GM18861 (cell line): ENCODE data around the gene COA8.
"Not testable (repeated sequence)": the region's sequence is repeated elsewhere in the genome, so short reads cannot be mapped to it uniquely, and the experiment has no call there.

Source experiments
- ATAC-seq: cut with Tn5 transposase; IDR thresholded peaks from one replicate; pipeline ENCODE4 v1.9.1; 2021; ENCODE audit not compliant: unreplicated experiment

COA8 gene

DNA sequence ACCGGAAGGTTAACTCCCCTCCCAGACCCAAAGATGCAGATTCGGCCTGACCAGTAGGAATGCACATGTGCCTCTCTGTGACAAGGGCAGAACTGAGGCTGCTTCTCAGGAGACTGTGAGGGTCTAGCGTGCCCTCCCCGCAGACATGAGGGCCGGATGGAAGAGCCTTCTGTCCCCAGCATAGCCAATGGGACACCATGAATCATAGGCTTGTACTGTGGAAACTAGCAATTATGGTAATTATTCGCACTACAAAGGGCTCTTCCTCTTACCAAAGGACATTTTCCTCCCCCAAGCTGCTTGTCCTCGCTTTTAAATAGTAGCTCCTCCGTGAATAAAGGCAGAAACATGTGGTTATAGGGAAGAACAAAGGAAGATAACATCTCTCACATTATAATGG is 6.2 kb downstream of the COA8 start:
- no peak for ATAC-seq

DNA sequence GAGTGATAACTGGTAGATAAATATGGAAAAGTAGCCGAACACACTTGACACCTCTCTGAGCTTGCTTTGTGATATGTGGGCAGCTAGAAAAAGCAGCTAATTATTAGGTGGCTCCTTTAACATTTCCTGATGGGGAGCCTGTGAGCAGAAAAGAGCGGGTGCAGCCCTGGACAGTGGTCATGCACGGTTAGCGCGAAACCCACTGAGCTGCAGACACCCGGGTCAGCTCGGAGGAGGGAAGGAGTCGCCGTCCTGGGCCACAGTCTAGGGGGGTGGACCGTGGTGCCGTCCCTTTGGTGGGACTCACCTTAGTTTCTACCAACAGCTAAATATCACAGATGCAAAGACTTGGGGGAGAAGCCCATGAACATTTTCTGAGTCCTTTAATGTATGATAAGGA is 6.6 kb downstream of the COA8 start:
- no peak for ATAC-seq

DNA sequence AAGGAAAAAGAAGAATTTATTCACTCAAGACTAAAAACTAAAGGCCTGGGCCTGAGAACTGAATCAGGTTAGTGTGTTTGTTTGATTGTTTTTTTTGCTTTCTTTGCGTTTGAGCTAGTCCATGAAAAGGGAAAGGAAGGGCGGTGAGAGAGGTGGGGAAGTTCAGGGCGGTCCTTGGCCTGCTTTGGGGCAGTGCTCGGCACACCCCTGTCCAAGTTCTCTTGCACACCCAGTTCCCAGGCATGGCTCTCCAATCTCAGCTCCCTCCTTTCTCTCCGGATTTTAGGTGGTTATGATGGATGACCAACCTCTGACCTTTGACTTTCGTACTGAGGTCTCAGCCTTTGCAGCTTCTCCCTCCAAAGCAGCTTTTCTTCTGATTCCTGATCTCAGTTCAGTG is 11.3 kb downstream of the COA8 start:
- no peak for ATAC-seq

DNA sequence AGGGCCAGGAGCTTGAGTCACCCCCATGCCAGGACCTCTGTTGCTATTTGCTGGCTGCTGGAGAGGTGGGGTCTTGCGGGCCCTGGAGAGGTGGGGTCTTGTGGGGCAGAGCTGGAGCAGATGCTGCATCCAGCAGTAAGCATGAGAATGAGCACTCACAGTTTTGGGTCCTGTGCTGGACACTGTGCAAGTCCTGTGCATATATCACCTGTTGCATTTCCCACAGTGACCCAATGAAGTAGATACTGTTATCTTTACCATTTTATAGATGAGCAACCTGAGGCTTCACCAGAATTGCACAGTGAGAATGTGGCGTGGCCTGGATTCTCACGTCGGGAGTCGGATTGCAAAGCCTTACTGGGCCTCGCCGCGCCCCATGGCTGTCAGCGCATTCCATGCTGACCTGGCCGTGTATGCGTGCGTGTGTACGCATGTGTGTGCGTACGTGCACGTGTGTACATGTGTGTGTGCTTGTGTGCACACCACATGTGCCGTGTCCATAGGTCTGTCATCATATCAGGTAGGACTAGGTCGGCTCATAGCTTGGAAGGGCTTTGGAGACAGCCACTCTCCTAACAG is 12.0 kb downstream of the COA8 start:
- ATAC-seq, result no peak

DNA sequence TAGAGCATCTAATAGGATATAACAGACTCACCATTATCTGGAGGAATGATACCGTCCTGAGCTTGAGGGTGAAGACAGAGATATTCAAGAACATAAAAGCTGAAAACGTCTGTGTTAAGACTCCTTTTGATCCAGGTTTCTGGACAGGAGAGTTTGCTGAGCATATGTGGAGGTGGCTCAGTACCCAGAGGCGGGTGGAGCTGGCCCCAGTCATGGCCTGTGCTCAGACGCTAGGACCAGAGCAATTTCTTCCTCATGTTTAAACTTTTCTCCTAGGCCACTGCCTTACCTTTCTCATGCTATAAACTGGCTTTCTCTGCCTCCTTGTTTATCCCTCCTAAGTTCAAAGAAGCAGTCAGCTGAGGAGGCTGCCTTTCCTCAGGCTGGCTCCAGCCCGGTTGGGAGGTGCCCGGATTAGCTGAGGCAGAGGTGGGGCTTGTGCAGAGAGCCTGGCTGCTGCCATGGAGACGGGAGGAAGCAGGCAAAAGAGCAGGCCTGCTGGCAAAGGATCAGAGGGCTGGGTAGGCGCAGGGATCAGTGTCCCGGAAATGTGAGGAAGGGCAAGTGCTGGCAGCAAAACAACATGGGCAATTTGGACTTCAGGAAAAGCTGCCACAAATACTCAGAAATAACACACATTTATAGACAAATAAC is 13.7 kb downstream of the COA8 start:
- no peak for ATAC-seq

DNA sequence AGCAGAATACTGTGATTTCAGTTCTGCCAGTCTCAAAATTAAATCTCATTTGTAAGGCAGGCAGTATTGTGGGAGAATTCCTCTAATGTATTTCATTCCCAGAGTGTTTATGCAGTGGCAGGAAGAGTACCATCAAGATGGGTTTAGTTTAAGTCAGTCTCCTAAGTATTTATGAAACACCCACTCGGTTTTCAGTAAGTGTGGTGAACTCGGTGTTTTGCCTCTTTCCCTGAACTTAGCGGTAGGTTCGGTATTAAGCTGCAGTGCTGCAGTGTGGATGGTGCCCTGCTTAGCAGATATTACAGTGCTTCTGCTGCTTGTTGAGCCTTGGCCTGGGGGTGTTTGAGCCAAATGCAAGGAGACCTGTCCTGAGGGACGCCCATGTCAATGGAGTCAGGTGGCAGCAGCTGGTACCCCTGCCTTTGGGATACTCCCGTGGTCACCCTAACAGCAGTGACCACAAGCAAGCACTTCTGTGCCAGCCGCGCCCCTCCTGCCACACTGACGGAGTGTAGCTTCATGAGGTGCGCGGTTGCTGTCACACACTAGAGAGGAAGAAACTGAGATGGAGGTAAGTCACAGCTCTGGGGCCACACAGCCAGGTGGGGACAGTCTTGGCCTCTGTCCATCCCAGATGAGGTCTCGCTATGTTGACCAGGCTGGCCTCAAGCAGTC is 15.8 kb downstream of the COA8 start:
- ATAC-seq, result no peak

DNA sequence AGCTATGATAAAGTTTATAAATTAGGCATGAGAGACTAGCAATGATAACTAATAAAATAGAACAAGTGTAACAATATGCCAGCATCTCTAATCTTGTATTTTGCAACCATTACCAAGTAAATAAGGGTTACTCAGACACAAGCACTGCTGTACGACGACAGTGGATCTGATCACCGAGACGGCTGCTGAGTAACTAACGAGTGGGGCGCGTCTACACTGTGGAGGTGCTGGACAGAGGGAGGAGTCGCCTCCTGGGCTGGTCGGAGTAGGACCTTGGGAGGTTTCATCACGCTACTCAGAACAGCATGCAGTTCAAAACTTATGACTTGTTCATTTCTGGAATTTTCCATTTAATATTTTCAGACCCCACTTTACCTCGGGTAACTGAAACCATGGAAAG is 18.4 kb downstream of the COA8 start:
- no peak for ATAC-seq

DNA sequence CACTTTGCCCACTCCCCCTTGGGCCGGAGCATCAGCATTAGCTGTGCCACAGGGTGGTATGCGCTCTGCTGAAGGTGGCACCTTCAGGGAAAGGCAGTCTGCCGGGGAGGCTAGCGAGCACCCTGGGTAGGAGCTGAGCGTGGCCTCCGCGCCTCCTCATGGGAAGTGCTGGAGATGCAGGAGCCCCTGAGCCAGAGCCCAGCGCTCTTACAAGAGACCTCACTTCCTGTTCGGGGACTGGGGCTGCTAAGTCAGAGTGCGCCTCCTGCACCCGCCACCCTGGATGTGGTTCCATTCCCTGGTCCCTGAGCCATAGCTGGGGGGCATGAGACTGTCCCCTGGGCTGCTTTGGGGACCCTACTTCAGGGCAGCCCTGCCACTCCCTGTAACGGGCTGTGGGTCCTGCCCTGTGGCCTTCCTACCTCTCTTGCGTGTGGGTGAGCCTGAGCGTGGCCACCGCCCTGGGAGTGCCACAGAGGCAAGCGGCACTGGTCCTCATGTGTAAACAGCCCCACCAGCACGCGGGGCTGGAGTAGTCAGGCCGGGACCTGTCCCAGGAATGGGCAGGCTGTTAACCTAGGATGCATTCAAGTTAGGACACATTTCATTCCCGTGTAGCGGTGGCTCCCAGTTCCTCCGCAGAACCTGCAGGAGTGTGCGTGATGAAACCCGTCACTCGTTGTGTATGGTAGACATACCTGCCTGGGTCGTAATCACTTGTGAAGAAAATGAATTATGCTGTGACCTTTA is 19.4 kb downstream of the COA8 start:
- no peak for ATAC-seq

DNA sequence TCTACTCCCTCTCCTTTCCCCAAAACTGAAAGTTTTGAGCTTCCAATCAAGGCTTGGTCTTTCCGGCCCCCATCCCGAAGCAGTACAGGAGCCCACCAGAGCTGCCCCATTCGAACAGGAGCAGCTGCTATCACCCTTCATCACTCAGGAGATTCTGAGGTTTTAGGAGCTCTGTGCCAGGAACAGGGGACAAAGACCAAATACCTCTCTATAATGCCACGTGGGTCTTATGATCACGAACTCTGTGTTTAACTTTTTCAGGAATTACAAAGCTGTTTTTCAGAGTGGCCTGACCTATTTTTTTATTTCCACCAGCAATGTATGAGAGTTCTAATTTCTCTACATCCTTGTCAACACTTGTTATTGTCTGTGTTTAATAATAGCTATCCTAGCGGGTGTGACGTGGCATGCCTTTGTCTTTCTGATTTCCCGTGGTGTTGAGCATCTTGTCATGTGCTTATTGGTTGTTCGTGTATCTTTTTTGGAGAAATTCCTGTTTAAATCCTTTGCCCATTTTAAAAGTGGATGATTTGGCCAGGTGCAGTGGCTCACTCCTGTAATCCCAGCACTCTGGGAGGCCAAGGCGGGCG is 21.7 kb downstream of the COA8 start:
- ATAC-seq, result no peak

DNA sequence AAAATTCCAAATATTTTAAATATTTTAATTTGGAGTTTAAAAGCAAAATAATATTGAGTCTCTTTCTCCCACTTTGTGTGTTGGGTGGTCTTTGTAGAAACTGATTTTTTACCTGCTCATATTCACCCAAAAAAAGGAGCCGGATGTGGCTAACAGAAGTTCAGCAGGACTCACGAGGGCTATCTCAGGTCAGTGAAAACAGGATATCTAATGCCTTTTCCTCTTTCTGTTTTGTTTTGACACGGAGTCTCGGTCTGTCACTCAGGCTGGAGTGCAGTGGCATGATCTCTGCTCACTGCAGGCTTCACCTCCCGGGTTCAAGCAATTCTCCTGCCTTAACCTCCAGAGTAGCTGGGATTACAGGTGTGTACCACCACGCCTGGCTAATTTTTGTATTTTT is 30.8 kb downstream of the COA8 start:
- peak; percentile 90 for ATAC-seq

DNA sequence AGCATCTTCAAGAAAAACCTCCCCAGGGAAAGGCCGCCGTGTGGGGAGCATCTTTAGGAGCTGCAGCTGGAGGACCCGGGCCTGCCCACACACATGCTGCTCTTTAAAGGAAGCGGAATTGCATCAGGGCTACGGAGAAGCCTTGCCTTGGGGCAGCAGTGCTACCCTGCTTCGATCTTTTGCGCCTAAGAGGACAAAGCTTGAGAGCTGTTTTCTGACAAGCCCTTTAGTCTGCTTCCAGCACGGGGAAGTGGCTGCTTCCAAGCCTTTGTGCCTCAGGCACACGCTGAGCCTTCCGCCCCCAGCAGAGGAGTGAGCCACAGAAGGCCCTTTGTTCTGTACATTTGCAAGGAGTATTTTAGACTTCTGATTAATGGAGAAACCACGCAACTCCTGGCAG is 31.5 kb downstream of the COA8 start:
- no peak for ATAC-seq

DNA sequence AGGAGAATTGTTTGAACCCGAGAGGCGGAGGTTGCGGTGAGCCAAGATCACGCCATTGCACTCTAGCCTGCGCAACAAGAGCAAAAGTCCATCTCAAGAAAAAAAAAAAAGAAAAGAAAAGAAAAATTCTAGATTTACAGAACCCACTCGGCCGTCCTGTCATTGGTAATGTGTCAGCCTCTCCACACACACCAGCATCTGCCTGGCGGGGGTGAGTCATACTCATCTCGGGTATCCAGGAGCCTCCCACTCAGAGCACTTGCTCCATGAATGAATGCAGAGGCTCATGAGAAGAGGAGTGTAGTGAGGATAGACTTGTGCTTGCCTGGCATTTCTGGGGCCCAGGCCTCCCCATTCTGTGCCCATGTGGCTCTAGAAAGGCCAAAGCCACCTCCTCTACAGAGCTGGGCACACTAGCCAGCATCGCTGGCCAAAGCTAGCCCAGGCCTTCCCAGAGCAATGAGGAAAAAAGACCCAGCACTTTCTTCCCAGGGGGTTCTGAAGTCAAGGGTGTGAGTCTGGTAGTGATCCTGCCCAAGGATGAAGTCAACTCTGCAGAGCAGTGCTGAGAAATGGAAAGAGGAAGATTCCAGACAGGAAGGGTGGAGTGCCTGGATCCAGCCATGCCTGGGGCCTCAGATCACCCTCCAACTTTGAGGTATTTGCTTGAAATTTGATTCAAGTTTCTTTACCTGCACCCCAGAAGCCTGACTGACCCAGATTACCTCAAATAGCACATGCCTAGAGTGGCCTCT is 35.0 kb downstream of the COA8 start:
- no peak for ATAC-seq

DNA sequence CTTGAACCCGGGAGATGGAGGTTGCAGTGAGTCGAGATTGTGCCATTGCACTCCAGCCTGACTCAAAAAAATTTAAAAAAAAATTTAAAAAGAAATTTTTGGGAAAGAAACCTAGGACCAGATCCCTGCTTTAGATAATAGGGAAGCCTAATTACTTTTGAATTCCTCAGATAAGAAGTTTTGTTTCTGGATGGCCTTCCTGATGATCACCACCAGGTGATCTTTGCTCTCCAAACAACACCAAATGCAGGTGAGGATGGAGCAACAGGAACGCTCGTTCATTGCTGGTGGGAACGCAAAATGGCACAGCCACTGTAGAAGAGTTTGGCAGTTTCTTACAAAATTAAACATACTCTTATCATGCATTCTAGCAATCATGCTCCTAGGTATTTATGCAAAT is 37.7 kb downstream of the COA8 start:
- no peak for ATAC-seq

DNA sequence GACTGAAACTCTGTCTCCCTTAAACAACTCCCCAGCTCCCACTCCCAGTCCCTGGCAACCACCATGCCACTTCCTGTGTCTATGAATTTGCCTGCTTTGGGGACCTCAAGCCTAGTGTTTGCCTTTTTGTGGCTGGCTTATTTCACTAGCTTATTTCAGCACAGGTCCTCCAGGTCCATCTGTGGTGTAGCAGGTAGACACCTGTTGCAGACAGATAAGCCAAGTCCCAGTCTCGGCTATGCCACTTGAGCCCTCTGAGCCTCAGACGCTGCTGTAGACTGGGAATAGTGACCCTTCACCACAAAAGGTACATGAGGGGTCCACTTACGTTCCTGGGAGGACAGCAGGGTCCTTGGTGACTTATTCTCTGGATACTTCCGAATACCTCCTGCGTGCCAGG is 41.9 kb downstream of the COA8 start:
- no peak for ATAC-seq

DNA sequence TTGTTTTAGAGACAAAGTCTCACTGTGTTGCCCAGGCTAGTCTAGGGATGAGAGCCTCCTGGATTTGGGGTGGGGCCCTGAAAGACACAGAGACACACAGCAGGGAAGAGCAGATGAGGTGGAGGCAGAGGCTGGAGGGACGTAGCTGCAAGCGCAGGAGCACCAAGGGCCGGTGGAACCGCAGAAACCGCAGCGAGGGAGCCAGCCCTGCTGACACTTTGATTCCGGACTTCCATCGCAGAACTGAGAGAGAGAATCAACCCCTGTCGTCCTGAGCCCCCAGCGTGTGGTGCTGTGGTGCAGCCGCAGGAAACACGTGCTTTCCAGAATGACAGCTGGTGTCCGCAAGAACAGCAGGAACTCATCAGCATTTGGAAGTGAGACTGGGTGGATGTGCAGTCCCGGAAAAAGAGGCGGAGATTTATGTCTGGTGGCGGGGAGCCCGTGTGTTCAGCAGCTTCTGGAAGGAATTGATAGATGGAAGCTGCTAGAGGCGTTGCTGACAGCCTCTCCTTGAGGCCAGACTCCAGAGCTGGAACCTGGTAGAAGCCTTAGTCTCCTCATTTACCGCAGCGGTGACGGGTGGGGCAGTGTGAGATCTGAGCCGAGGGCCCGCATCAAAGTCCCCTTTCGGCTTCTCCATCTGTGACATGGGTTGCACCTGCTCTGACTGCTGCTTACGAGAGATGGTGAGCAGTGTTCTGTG is 44.4 kb downstream of the COA8 start:
- ATAC-seq, result no peak

DNA sequence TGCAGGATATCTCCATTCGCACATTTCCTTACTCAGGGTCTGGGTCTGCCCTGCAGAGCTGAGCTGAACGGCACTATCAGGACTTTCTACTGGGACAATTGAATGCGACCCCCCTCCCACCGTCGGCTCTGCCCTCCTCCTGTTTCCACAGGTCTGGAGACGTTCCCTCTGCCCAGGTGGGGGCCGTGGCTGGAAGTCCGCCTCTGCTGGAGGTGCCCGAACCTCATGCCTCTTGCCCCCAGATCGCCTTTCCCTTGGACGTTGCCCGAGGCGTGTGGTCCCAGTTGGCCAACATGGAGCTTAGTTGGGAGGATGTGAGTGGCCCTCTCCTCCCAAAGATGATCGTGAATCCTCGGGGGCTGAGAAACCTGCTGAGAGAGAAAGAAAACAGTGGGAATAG is 45.1 kb downstream of the COA8 start:
- no peak for ATAC-seq

DNA sequence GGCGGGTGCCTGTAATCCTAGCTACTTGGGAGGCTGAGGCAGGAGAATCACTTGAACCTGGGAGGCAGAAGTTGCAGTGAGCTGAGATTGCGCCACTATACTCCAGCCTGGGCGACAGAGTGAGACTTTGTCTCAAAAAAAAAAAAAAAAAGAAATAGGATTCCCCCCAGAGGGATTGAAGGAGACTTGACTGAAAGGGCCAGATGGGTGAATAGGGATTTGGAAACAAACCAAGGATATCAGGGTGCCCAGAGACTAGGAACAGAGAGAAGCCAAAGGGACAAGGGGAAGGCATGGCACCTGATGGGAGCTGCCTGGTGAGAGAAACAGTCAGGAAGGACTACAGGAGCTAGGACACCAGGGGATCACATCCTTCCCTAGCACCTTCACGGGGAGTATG is 46.3 kb downstream of the COA8 start:
- not testable (repeated sequence) for ATAC-seq

DNA sequence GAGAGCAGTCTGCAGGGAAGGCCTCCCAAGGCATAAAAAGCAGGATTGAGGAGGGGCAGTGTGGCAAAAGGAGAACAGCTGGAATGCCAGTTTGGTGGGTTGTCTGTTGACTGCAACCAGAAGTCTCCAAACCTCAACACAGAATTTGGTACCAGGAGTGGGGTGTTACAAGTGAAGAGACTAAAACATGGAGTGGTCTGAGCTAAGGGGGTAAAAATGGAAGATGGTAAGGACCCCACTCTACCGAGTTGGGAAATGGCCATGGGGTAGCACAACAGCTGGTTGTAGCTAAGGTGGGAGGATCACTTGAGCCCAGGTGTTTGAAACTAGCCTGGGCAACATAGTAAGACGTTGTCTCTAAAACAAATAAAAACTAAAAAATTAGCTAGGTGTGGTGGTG is 48.5 kb downstream of the COA8 start:
- no peak for ATAC-seq

DNA sequence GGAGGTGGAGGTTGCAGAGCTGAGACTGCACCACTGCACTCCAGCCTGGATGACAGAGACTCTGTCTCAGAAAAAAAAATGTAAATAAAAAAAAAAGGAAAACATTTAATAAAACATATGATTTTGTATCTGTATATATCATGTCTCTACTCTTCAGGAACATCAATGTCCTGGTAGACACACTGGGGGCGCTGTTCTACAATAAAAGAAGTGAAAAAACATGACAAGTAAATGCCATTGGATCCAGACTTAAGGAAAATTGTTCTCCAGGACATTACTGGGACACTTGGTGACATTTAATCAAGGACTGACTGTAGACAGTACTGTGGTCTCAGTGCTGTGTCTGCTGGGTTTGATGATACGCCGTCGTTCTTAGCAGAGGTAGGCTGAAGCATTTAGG is 50.8 kb downstream of the COA8 start:
- ATAC-seq, result no peak

DNA sequence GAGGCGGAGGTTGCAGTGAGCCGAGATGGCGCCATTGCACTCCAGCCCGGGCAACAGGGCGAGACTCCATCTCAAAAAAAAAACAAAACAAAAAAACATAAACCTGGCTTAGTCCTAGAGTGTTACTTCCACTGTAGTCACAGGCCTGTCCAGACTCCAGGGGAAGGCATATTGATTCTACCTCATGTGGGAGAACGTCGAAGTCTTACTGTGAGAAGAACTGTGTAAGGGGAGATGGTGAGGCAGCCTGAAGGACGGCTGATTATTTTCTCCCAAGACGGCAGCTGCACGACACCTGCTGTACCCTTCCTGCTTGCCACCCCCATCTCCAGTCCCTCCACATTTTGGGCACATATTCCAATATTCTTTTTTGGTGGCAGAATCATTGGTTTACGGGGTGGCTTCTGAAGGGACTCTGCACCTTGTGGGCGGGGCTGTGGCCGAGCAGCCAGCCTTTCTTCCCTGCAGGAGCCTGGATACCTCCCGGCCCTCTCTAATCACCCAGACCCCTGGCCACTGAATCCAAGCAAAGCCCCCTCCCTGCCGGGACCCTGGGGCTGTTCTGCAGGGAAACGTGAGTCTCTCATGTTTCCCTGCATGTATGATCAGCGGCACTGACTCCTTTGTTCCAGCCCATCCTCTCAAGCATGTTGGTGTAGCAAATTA is 54.0 kb downstream of the COA8 start:
- ATAC-seq, result no peak
